GM10248 (cell line): ENCODE measurements around the gene CMKLR1.

ENCODE experiments used
- CTCF ChIA-PET: fragments of 300-600 bp; sonication (Branson Sonifier 250); formaldehyde crosslinking; extraction: SDS; loops from one replicate; lab custom pipeline; 2021; ENCODE audit warnings: antibody characterized with exemption; lab: Yijun Ruan, JAX
- POLR2A ChIA-PET: fragments of 350-650 bp; sonication (Branson Sonifier 250); formaldehyde crosslinking; extraction: SDS; loops from one replicate; lab custom pipeline; 2020; ENCODE audit warnings: antibody characterized with exemption; lab: Yijun Ruan, JAX
- DNase-seq: peaks from one replicate; pipeline ENCODE4 v3.0.0; 2012; ENCODE audit errors: extremely low spot score
- TF ChIP-seq, protein P1 (sequence below): IDR thresholded peaks from 2 replicates; pipeline ENCODE4 v1.5.1; 2012; ENCODE audit warnings: mild to moderate bottlenecking, low read depth; ENCODE audit errors: extremely low read depth, missing control alignments, control extremely low read depth

Gene CMKLR1

DNA sequence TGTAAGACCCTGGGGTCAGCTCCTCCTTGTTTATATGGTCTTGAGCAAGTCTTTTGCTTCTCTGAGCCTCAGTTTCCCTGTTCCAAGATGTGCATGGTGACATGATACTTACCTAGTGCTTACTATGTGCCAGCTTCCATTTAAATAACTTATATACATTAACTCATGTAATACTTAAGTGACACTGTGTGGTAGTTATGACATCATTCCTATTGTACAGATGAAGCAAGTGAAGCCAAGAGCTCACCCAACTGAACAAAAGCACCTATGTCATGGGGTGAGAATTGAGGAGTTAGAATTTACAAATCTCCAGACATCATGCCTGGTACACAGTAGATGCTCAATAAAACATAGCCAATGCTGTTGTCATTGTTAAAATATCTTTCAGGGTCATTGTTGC, 41.3 kb upstream of the CMKLR1 start:
- POLR2A ChIA-PET, result no interaction called here
- CTCF ChIA-PET, result interaction anchor here (0.7 to 1.5 kb wide), 2 partner anchors 20 to 146 kb away, joined by 3 read pairs; no protein-coding TSS in a partner anchor
- TF ChIP-seq, protein P1, sequence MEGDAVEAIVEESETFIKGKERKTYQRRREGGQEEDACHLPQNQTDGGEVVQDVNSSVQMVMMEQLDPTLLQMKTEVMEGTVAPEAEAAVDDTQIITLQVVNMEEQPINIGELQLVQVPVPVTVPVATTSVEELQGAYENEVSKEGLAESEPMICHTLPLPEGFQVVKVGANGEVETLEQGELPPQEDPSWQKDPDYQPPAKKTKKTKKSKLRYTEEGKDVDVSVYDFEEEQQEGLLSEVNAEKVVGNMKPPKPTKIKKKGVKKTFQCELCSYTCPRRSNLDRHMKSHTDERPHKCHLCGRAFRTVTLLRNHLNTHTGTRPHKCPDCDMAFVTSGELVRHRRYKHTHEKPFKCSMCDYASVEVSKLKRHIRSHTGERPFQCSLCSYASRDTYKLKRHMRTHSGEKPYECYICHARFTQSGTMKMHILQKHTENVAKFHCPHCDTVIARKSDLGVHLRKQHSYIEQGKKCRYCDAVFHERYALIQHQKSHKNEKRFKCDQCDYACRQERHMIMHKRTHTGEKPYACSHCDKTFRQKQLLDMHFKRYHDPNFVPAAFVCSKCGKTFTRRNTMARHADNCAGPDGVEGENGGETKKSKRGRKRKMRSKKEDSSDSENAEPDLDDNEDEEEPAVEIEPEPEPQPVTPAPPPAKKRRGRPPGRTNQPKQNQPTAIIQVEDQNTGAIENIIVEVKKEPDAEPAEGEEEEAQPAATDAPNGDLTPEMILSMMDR, result no peak
- no peak for DNase-seq

DNA sequence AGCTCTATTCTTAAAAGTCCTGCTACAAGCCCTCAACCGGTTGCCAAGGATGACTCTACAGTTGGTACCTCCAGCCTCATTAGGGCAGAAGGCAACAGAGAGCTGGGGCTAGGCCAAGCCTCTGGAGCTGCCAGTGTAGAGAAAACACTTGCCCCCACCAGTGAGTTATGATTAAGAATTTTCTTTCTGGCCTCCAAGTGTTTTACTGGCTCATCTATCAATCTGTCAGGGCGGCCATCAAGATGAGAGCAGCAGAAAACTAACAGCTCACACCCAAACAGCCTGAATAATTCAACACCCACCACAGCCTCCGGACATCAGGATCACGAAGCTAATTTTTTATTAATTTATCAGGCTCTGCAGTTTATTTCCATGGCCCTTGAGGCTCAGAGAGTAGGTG, 40.7 kb upstream of the CMKLR1 start:
- ChIA-PET CTCF (interaction anchor here (0.7 to 1.5 kb wide), 4 partner anchors 12 to 146 kb away, joined by 3 read pairs; no protein-coding TSS in a partner anchor), POLR2A (no interaction called here)
- TF ChIP-seq, protein P1, result no peak

DNA sequence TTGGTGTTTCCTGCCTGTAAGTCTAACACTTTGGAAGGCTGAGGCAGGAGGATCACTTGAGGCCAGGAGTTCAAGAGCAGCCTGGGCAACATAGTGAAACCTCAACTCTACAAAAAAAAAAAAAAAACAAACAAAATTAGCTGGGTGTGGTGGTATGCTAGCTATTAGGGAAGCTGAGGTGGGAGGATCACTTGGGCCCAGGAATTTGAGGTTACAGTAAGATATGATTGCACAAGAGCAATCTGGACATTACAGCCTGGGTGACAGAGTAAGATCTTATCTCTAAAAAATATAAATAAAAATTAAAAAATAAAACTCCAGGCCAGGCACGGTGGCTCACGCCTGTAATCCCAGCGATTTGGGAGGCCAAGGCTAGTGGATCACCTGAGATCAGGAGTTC, 39.8 kb upstream of the CMKLR1 start:
- CTCF ChIA-PET, result interaction anchor here (0.7 to 1.2 kb wide), 3 partner anchors 11 to 78 kb away, joined by 3 read pairs; no protein-coding TSS in a partner anchor
- no peak for DNase-seq
- POLR2A ChIA-PET, result no interaction called here
- TF ChIP-seq, protein P1, result no peak

More for the DNA sequence above, 40.7 kb upstream of the CMKLR1 start:
- DNase-seq, result no peak

DNA sequence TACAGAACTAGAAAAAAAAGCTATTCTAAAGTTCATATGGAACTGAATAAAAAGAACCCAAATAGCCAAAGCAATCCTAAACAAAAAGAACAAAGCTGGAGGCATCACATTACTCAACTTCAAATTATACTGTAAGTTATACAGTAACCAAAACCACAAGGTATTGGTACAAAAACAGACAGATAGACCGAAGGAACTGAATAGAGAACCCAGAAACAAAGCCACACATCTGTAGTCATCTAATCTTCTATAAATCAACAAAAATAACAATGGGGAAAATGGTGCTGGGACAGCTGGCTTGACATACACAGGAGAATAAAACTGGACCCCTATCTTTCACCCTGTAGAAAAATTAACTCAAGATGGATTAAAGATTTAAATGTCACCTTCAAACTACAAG, 38.1 kb upstream of the CMKLR1 start:
- POLR2A ChIA-PET, result no interaction called here
- CTCF ChIA-PET, result interaction anchor here (1.5 kb wide), 1 partner anchor 13 kb away, joined by 3 read pairs; no protein-coding TSS in a partner anchor
- TF ChIP-seq, protein P1, result no peak
- no peak for DNase-seq

DNA sequence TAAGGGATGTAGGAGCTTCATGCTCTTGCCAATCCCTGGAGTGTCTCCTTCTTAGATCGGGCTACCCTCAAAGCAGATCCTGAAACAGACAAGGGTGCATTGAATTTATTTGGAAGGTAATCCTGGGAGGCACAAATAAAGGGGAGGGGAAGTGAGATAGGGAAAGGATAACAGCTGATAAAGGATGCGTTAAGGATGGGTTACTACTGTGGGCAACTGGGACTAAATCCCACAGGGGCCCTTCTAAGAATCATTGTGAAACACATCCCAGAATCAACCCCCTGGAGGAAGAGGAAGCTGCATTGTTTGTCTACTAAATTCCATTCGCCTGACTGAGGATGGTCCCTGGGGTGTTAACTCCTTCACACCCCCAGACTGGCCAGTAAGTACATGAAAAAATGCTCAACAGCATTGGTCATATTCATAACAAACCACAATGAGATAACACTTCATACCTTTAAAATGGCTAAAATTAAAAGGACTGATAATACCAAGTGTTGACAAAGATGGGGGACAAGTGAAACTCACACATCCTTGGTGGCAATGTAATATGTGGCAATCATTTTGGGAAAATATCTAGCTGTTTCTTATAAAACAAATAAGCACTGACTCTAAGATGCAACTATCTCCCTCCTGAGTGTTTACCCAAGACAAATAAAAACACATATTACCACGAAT, 37.0 kb upstream of the CMKLR1 start:
- TF ChIP-seq, protein P1, result no peak
- no peak for DNase-seq
- ChIA-PET POLR2A (no interaction called here), CTCF (no interaction called here)

DNA sequence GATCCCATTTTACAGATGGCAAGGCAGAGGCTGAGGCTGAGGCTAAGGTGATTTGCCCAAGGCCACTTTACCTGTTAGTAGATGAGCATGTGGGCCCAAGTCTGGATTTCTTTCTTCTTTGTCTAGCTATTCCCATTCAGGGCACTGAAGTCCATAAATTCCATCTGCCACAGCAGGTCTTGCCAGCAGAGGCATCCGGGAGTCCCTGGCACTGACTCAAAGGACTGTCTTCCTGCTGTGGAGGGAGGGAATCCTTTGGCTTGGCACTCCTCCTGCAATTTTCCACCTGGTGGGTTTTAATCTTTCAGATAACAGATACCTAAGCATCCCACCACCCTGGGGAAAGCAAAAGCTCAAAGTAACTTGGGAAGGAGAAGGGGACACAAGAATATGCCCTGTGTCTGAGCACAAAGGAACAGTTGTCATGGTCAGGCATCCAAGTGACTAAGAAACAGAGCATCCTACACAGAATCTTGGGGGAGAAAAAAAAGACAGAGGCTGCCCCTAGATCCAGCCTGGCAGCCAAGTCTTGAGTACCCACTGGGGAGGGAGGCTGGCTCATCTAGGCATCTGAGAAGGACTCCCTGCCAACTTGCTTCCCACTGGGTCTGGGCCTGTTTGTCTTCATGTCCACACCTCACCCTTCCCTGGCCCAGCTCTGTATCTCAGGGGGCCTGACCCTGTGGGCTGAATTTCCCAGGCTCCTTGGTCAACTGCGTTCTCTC, 35.6 kb upstream of the CMKLR1 start:
- POLR2A ChIA-PET, result no interaction called here
- TF ChIP-seq, protein P1, result no peak
- CTCF ChIA-PET, result interaction anchor here (0.8 kb wide), 1 partner anchor 82 kb away, joined by 3 read pairs; no protein-coding TSS in a partner anchor

More for the DNA sequence above, 35.6 kb upstream of the CMKLR1 start:
- no peak for DNase-seq
